ELF-1 (cell line): ENCODE data around the gene AHCTF1.
"Not testable (repeated sequence)": the region's sequence is repeated elsewhere in the genome, so short reads cannot be mapped to it uniquely, and the experiment has no call there.

ENCODE experiments used
- DNase-seq: peaks from one replicate; pipeline ENCODE4 v3.0.0-alpha.2; 2016; ENCODE audit warnings: low read depth, low spot score

Gene AHCTF1

DNA sequence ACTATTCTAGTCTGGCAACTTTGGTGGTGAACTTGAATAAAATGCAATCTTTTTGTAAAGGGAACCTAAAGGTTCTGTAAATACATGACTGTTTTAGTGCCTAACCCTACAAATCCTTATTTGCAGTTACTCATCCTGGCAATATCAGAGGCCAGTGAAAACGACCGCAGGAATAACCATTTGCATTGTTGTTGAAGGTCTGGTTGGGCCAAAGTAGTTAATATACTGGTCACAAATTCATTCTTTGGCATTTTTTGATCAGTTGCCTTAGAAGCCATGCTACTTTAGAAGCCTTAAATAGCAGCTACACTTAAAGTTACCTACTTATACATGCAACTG lies 93.7 kb downstream of the AHCTF1 start:
- no peak for DNase-seq

DNA sequence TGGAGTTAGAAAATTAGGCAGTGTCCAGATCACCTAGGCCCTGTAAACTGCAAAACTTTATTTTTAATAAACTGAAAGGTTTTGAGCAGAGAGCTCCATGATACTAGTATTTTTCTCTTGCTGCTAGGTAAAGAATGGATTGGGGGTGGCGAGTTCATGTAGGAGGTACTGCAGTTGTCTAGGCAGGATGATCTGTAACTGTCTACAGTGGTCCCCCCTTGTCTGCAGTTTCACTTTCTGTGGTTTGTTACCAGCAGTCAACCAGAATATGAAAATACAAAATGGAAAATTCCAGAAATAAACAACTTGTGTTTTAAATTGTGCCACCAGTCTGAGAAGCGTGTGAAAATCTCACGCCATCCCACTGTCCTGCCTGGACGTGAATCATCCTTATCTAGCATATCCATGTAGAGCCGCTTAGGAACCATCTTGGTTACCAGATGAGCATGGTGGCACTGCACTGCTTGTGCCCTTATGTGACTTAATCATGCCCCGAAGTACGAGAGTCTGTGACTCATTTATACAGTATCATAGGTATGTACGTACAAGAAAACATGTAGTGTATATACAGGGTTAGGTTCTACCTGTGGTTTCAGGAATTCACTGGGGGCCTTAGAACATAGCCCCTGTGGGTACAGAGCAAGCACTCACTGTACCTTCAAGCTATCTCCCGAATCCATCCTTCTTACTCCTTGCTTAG lies 94.2 kb downstream of the AHCTF1 start:
- DNase-seq = no peak

DNA sequence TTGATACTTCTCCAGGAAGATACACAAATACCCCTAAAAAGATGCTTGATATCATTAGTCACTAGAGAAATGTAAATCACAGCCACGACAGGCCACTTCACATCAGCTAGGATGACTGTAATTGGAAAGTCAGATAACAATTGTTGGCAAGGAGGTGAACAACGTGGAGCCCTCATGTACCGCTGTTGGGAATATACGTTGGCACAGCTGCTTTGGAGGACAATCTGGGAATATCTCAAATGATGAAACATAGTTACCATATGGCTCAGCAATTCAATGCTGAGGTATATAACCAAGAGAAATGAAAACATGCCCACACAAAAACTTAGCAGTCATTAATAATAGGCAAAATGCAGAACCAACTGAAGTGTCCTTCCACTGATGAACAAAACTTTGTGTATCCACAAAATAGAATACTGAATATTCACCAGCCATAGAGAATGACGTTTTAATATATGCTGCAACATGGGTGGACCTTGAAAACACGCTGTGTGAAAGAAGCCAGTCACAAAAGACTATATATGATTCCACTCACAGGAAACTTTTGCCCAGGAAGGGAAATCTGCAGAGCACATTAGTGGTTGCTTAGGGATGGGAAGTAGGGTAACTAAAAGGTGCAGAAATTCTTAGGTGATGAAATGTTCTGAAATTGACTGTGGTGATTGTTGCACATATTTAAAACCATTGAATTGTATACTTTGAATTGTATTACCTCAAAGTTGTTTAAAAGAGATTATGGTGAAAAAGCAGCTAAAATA lies 95.4 kb downstream of the AHCTF1 start:
- no peak for DNase-seq

DNA sequence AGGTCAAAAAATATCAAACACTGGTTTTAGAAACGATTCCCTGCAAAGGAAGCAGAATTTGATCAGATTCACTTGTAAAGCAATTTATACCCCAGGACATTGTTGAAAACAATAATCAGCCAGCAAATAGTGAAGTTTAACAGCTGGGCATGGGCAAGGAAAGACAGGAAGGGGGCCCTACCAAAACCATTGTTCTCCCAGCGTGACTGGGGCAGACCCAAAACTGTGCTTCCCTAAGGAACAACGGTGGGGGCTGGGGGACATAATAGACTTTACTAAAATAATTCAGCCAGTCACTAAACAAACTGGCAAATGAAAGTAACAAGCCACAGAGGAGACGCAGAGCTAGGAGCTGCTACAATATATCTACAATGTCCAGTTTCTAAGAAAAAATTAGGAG lies 100.2 kb downstream of the AHCTF1 start:
- DNase-seq = no peak

DNA sequence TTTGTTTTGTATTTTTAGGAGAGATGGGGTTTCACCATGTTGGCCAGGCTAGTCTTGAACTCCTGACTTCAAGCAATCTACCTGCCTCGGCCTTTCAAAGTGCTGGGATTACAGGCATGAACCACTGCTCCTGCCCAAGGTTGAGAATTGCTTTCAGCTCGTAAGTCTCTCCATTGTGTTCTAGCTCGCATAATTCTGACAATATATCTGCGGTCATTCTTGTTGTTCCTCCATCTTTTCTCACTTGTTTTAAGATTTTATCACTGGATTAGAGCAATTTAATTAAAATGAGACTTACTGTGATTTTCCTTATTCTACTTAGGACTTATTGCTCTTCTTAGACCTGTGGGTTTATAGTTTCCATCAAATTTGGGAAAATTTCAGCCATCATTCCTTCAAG lies 102.9 kb downstream of the AHCTF1 start:
- no peak for DNase-seq

DNA sequence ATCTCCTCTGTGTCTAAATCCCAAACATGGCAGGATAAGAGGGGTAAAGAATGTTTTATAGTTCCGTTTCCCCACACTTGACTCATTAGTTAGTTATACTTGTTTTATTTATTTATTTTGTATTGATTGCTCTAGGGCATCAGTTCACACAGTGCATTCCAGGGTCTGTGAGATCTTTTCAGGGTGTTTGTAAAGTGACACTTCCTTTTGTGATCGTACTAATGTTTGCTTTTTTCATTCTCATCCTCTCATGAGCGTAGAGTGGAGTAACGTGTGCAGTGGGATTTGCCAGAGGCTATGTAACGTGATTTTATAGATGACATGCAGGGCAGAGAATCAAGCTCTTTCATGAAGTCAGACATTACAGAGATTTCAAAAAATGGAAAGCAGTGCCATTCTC lies 104.4 kb downstream of the AHCTF1 start:
- no peak for DNase-seq

DNA sequence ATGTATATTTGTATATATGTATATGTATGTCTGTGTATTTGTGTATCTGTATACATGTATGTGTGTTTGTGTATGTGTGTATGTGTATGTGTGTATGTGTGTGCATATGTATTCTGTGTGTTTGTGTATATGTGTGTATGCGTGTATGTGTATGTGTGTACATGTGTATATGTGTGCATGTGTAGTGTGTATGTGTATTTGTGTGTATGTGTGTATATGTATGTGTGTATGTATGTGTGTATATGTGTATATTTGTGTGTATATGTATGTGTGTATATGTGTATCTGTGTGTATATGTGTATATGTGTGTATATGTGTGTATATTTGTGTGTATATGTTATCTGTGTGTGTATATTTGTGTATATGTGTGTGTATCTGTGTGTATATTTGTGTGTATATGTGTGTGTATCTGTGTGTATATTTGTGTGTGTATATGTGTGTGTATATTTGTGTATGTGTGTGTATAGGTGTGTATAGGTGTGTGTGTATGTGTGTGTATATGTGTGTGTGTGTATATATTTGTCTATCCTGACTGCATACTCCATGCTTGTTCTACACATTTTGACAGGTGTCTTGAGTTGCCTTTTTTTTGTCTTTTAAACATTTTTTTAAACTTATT lies 106.1 kb downstream of the AHCTF1 start:
- DNase-seq = no peak

DNA sequence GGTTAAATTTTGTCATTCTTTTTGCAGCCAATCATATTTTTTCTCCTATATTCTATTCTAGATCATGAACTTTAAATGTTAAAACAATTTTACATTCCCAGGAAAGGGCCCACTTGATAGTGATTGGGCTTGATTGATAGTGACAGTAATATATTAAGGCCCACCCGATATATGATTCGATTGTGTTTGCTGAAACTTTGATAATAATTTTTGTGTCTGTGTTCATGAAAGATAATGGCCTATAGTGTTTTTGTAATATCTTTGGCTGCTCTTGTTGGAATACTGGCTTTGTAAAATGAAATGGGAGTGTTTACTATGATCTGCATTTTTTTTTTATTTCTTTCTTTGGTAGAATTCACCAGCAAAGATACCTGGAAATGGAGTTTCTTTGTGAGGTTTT lies 107.2 kb downstream of the AHCTF1 start:
- no peak for DNase-seq

DNA sequence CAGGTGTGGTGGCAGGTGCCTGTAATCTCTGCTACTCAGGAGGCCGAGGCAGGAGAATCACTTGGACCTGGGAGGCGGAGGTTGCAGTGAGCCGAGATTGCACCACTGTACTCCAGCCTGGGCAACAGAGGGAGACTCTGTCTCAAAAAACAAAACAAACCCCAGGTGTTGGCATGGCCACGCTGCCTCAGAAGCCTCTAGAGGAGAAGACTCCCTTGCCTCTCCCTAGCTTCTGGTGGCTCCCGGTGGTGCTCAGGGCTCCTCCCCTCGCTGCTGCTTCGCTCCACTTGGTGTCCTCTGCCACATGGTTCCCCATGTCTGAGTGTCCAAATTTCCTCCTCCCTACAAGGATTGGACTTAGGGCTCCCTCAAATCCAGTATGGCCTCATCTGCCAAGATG lies 109.6 kb downstream of the AHCTF1 start:
- DNase-seq = not testable (repeated sequence)

DNA sequence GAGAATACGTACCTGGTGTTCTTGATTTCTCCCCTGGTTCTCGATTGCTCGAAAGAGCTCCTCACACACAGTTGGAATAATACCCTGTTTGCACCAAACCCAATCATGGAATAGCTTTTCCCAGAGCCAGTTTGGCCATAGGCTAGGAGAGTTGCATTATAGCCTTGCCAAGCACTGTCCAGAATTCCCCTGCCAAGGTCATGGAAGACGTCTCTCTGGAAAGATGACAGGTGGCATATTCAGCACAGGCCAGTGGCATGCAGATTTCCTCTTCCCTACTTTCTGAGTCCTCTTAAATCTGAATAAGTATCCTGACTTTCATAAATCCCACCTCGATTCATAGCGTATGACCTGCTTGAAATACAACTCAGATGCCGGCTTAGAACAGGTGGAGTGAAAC lies 111.1 kb downstream of the AHCTF1 start:
- DNase-seq = no peak

DNA sequence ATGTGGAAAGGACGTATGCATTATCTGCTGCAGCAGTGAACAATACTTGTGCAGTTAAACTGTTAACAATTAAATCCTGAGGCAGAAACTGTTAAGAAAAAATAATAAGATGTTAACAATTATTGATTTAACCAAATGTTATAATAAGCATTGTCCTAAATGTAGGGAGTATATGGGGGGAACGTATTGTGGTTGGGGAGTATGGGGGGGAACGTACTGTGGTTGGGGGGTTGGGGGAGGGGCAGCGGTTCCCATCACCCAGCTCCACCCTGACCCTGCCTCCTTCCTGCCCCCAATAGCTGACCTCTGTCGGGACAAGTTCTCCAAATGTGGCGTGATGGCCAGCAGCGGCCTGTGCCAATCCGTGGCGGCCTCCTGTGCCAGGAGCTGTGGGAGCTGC lies 114.0 kb downstream of the AHCTF1 start:
- not testable (repeated sequence) for DNase-seq

DNA sequence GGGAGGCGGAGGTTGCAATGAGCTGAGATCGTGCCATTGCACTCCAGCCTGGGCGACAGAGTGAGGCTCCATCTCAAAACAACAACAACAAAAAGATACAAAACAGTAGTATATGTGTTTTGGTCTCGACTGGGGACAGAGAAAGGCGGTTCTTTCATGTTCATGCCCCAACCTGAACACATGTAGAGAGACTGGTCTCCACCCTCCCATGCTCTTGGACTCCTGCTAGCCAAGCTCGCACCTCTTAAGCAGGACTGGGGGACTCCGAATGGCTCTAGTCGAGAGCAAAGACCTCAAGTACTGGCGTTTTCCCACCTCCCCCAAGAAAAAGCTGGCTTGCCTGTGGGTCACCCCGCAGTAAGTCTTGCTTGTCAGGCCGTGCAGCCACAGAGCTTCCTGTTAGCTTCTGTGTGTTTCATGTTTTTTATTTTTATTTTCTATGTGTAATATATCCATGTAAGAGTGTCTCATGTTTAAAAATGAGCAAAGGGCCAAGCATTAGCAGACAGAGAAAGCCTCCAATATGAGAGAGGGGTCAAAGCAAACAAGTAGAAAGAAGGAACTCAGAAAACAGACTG lies 116.0 kb downstream of the AHCTF1 start:
- DNase-seq = no peak

DNA sequence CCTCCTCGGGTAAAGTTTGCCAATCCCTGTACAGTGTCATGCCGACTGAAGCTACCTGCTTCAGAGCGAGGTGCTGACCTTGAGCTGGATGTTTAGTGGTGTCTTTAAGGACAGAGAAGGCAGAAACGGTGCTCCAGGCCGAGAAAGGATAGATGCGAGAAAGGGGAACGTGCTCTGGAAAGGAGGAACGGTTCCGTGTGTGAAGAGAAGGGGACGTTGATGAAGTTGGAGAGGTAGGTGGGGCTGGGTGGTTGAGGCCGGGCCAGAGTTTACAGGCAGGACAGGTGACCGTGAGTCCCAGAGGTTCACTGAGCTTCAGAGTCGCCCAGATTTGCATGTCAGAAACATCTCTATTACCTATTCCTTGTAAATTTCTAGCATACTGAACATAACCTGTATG lies 116.9 kb downstream of the AHCTF1 start:
- no peak for DNase-seq

DNA sequence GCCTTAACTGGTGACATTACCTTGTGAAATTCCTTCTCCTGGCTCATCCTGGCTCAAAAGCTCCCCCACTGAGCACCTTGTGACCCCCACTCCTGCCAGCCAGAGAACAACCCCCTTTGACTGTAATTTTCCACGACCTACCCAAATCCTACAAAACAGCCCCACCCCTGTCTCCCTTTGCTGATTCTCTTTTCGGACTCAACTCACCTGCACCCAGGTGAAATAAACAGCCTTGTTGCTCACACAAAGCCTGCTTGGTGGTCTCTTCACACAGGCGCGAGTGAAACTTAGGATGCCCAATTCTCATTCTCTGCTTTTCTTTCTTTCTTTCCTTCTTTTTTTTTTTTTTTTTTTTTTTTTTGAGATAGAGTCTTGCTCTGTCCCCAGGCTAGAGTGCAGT lies 118.4 kb downstream of the AHCTF1 start:
- DNase-seq = not testable (repeated sequence)

DNA sequence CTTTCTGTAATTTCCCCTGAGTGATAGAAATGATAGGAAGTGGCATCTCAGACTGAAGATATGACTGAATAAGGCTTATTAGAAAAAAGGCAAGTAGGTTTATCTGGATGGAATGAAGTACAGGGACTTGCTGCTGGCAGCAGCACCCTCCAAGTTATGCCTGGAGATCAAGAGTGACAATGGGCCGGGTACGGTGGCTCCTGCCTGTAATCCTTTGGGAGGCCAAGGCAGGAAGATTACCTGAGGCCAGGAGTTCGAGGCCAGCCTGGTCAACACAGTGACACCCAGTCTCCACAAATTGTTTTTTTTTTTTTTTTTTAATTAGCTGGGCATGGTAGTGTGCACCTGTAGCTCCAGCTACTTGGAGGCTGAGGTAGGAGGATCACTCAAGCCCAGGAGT lies 119.8 kb downstream of the AHCTF1 start:
- no peak for DNase-seq

DNA sequence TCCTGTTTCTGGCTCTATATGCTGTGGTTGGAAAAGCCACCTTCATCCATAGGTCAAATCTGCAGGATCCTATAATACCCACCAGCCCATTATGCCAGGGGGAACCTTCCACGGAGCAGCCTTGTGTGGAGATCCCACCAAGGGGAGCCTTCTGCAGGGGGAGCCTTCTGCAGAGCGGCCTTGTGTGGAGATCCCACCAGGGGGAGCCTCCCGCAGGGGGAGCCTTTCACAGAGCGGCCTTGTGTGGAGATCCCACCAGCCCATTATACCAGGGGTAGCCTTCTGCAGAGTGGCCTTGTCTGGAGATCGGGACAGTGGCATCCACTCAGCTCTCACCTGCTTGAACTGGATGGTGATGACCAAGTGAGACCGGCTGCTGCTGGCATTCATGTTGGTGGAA lies 122.3 kb downstream of the AHCTF1 start:
- no peak for DNase-seq

DNA sequence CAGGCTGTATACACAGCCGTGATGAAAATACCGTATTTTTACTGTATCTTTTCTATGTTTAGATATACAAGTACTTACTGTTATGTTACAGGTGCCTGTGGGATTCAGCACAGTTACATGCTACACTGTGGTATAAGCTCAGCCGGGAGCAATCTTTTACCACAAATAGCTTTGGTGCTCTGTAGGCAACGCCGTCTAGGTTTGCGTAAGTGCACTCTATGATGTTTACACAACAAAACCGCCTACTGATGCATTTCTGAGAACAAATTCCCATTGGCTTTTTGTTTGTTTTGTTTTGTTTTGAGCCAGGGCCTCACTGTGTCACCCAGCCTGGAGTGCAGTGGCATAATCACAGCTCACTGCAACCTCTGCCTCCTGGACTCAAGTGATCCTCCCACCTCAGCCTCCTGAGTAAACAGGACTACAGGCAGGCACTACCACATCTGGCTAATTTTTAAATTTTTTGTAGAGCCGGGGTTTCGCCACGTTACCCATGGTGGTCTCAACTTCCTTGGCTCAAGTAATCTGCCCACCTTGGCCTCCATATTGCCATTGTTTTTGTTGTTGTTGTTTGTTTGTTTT lies 126.5 kb downstream of the AHCTF1 start:
- DNase-seq = no peak

DNA sequence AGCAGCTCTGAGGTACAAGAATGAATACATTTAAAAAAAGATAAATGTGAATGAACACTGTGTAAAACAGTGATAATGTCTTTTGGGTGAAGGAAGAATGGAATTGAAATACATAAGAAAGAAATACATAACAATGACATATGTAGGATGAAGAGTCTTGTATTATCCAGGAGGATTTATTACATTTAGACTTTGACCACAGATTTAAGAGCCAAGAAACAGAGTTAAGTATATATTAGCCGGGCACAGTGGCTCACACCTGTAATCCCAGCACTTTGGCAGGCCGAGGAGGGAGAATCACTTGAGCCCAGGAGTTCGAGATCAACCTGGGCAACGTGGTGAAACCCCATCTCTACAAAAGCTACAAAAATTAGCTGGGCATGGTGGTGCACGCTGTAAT lies 127.9 kb downstream of the AHCTF1 start:
- no peak for DNase-seq

DNA sequence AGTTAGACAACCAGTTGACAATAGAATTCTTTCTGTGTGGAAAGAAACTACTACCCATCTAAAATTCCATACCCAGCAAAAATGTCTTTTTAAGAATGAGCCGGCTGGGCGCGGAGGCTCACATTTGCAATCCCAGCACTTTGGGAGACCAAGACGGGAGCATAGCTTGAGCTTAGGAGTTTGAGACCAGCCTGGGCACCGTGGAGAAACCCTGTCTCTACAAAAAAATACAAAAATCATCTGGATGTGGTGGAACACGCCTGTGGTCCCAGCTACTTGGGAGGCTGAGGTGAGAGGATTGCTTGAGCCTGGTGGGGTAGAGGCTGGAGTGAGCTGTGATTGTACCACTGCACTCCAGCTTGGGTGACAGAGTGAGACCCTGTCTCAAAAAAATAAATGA lies 128.4 kb downstream of the AHCTF1 start:
- DNase-seq = no peak

DNA sequence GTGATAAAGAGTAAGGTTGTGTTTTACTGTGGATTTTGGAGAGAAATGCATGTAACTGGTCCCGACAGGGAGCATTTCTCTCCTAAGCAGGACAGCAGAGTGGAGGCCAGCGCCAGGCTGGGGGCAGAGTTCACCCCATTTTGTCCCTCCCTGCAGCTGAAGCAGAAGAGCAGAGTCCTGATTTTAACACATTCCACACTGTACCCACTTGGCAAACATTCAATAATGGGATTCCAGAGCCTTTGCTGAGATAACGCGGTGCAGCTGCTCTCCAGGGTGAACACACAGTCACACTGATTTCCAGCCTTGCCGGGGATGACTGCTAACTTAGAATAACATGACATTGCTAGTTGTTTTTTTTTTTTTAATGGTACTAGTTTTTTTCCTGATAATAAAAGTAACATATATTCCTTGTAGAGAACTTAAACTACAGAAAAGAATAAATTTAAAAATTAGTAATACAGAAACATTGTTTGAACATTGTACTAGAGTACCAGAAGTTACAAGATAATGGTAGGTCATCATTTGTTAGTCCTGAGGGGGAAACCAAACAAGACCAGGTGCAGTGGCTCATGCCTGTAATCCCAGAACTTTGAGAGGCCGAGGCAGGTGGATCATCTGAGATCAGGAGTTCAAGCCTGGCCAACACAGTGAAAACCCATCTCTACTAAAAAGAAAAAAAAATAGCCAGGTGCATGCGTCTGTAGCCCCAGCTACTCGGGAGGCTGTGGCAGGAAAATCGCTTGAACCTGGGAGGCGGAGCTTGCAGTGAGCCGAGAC lies 130.3 kb downstream of the AHCTF1 start:
- no peak for DNase-seq

DNA sequence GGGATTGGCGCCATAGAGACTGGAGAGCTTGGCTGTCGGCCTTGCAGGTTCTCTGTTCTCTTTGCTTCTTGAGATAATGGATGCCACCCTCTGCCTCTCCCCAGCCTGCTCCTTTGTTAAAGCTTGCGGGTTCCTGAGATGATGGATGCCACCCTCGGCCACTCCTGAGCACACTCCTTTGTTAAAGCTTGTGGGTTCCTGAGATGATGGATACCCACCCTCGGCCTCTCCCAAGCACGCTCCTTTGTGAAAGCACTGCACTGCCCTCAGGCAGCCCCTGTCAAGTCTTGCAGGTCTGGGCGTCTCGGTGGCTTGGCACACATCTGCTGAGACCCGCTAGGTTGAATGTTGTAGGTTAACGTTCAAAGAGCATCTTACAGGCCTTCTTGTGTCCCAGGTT lies 131.0 kb downstream of the AHCTF1 start:
- peak; percentile 36 for DNase-seq

DNA sequence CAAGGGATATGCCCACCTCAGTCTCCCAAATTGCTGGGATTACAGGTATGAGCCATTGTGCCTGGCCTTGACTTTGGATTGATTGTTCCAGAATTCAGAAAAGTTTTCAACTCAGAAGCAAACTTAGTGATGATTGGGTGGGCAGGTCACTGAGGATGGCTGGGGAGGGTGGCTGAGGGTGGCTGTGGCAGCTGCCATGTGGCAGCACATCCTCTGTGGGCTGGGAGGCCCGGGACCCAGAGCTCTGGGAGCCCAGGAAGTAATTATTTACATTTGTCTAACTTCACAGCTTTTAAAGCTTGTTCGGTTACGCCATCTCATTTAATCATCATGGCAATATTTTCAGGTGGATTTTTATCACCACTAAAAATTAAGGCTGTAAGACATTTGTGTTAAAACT lies 131.4 kb downstream of the AHCTF1 start:
- DNase-seq = no peak
